SU-DHL-6 (cell line): ENCODE measurements around the gene NAP1L4.

ENCODE experiments used
- CTCF ChIP-seq: fragments of 200-600 bp; sonication (generic); IDR thresholded peaks from one replicate; pipeline ENCODE4 v1.5.1; 2017; ENCODE audit warnings: antibody characterized with exemption, mild to moderate bottlenecking, low read length, moderate library complexity; ENCODE audit not compliant: insufficient read depth, poor library complexity, severe bottlenecking
- EZH2phosphoT487 ChIP-seq: fragments of 200-600 bp; sonication (generic), shearing (Covaris generic); conservative IDR thresholded peaks from 2 replicates; pipeline ENCODE4 v1.6.1; 2018; ENCODE audit warnings: mild to moderate bottlenecking, antibody characterized with exemption, low read length, moderate library complexity, mixed read lengths

- TF ChIP-seq CTCF: no peak
- TF ChIP-seq EZH2phosphoT487: no peak
Measured at GRCh38 chr11:2929950-2930703, 62.0 kb downstream of the NAP1L4 start.
